Spleen (tissue), 11 donors: ENCODE measurements around the gene NHP2. TPM values are rescaled to one million over a fixed set of nuclear protein-coding genes. Genes with fewer than 3 reads are reported as not detected.

Experiments
- DNase-seq: peaks from one replicate; pipeline ENCODE4 v3.0.0-alpha.2; 2020
- H3K27ac ChIP-seq, 8 donors: fragments of 200-600 bp; sonication (generic) in 7 of 8; 1 replicate in 4 of 8; 2 replicates in 4 of 8; pipeline versions ENCODE4 v1.5.0 to v1.8.0; 2016 to 2021; ENCODE audit warnings: inconsistent platforms in 4 of 8, mild to moderate bottlenecking in 4 of 8, moderate library complexity in 1 of 8
- H3K27me3 ChIP-seq, 7 donors: fragments of 200-600 bp; sonication (generic) in 6 of 7; replicated peaks in 1 of 7; 1 replicate in 4 of 7; 2 replicates in 3 of 7; pipeline versions ENCODE4 v1.5.0 to v1.8.0; 2016 to 2021; ENCODE audit warnings: inconsistent platforms in 3 of 7, mild to moderate bottlenecking in 1 of 7
- H3K36me3 ChIP-seq, 6 donors: fragments of 200-600 bp; sonication (generic) in 5 of 6; 1 replicate in 4 of 6; 2 replicates in 2 of 6; pipeline versions ENCODE4 v1.5.0 to v1.8.0; 2016 to 2021; ENCODE audit warnings: inconsistent platforms in 2 of 6
- H3K4me1 ChIP-seq, 6 donors: fragments of 200-600 bp; sonication (generic) in 5 of 6; 1 replicate in 3 of 6; 2 replicates in 3 of 6; pipeline versions ENCODE4 v1.5.0 to v1.8.0; 2016 to 2021; ENCODE audit warnings: inconsistent platforms in 3 of 6
- H3K4me3 ChIP-seq, 8 donors: fragments of 200-600 bp; sonication (generic) in 7 of 8; 1 replicate in 4 of 8; 2 replicates in 4 of 8; pipeline versions ENCODE4 v1.5.0 to v1.8.0; 2016 to 2021; ENCODE audit warnings: inconsistent platforms in 4 of 8, mild to moderate bottlenecking in 4 of 8, moderate library complexity in 2 of 8
- H3K9me3 ChIP-seq, 8 donors: fragments of 200-600 bp; sonication (generic) in 7 of 8; 1 replicate in 4 of 8; 2 replicates in 4 of 8; pipeline versions ENCODE4 v1.5.0 to v1.8.0; 2016 to 2021; ENCODE audit warnings: inconsistent platforms in 4 of 8
- POLR2A ChIP-seq, 3 donors: fragments of 450-650 bp; IDR thresholded peaks; one replicate each; pipeline ENCODE4 v1.5.1; 2017; ENCODE audit warnings: antibody characterized with exemption in 3 of 3, mild to moderate bottlenecking in 1 of 3
- POLR2AphosphoS5 ChIP-seq, 3 donors: sonication (generic); formaldehyde crosslinking; IDR thresholded peaks; one replicate each; pipeline ENCODE4 v1.5.1; 2017; ENCODE audit warnings: antibody characterized with exemption in 3 of 3
- WGBS, 5 donors: extraction: QIAGEN DNeasy Blood & Tissue Kit in 3 of 5; methylation state at CpG; one replicate each; pipeline versions ENCODE4 v1.1.5 to v1.1.7; 2013 to 2018; 5-methylcytosine and 5-hydroxymethylcytosine counted together
- intact Hi-C: fragments of 100-400 bp; cut with DNase I; formaldehyde crosslinking; loops from one replicate; pipeline ENCODE4 v1.15.0; 2023; ENCODE audit warnings: low total_unique reads
- polyA plus RNA-seq, 3 donors: library from polyadenylated mRNA; stranded (reverse); fragments of 200-250 nt; gene quantifications; one replicate each; pipeline ENCODE4 v1.2.1, GENCODE V29; 2013
- total RNA-seq, 7 donors: library from RNA; depleted of rRNA in 3 of 7; stranded (reverse); fragments of >200 nt in 3 of 7; fragmentation: NEBNext Ultra II Directional in 4 of 7; extraction: Animal tissue kit (Norgen Biotek cat#: 25700) in 4 of 7; gene quantifications; one replicate each; pipeline versions ENCODE4 v1.1.0 to v1.2.1, GENCODE V29; 2016 to 2021
- TF ChIP-seq, protein P1 (sequence below), 11 experiments: fragments of 200-600 bp in 7 of 11; fragments of 450-650 bp in 4 of 11; sonication (generic) in 4 of 11; IDR thresholded peaks in 8 of 11; conservative IDR thresholded peaks in 3 of 11; 1 replicate in 7 of 11; 2 replicates in 4 of 11; pipeline versions ENCODE4 v1.4.0 to v1.8.0; 2016 to 2021; ENCODE audit warnings: antibody characterized with exemption in 11 of 11, inconsistent platforms in 4 of 11, mild to moderate bottlenecking in 1 of 11
- donor health status: healthy with polysubstance abuse.
- donor health status: DM: no; HTN: no; CAD: no; lungs with moderate emphysema.
- donor health status: DM: no; HTN: no; CAD: no.
- donor health status: Bipolar disorder and iron deficiency.
- donor health status: healthy.
- donor health status: DM: no; HTN: no; CAD: no.
- donor health status: DM: yes; HTN: yes; CAD: no.

Gene NHP2
- total and polyA plus RNA-seq, 10 donors = 53.7 to 162 (median 98.2) TPM

DNA sequence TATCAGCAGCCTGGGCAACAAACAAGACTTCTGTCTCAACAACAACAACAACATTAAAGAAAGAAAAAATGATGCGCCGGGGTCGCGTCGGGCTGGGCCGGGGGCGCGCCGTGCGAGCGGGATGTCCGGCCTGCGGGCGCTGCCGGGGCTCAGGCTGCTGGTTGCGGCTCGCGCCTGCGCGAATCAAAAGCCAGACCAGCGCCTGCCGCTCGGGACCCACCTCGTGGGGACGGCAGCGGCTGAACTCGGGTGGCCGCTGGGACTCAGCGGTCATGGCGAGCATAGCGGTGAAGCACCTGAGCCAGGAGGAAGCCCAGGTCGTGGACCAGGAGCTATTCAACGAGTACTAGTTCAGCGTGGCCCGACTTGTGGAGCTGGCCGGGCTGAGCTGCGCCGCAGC, 11.9 kb upstream of the NHP2 start:
- Histone ChIP-seq H3K36me3 (no peaks in the 10 kb centered on the region), H3K4me1 (peaks cover 0 to 12% (median 9%) of the 10 kb centered on the region in 6 donors), H3K4me3 (no peak overlapping the region), H3K9me3 (no peaks in the 10 kb centered on the region), H3K27ac (no peak overlapping the region), H3K27me3 (peaks cover 0 to 39% (median 6%) of the 10 kb centered on the region in 7 donors)
- 38 to 75% (median 59%) methylated on average over 24 to 38 of the region's 38 CpGs for WGBS, 5 donors
- TF ChIP-seq, protein P1, sequence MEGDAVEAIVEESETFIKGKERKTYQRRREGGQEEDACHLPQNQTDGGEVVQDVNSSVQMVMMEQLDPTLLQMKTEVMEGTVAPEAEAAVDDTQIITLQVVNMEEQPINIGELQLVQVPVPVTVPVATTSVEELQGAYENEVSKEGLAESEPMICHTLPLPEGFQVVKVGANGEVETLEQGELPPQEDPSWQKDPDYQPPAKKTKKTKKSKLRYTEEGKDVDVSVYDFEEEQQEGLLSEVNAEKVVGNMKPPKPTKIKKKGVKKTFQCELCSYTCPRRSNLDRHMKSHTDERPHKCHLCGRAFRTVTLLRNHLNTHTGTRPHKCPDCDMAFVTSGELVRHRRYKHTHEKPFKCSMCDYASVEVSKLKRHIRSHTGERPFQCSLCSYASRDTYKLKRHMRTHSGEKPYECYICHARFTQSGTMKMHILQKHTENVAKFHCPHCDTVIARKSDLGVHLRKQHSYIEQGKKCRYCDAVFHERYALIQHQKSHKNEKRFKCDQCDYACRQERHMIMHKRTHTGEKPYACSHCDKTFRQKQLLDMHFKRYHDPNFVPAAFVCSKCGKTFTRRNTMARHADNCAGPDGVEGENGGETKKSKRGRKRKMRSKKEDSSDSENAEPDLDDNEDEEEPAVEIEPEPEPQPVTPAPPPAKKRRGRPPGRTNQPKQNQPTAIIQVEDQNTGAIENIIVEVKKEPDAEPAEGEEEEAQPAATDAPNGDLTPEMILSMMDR (IDR thresholded peaks at IDR 0.05 in 8 of 11, conservative IDR thresholded peaks at IDR 0.05 in 3 of 11) = no peak
- TF ChIP-seq POLR2A (IDR thresholded peaks at IDR 0.05) = no peak
- TF ChIP-seq POLR2AphosphoS5 (IDR thresholded peaks at IDR 0.05) = no peak
- DNase-seq = no peak
- intact Hi-C loops = no loop called here

DNA sequence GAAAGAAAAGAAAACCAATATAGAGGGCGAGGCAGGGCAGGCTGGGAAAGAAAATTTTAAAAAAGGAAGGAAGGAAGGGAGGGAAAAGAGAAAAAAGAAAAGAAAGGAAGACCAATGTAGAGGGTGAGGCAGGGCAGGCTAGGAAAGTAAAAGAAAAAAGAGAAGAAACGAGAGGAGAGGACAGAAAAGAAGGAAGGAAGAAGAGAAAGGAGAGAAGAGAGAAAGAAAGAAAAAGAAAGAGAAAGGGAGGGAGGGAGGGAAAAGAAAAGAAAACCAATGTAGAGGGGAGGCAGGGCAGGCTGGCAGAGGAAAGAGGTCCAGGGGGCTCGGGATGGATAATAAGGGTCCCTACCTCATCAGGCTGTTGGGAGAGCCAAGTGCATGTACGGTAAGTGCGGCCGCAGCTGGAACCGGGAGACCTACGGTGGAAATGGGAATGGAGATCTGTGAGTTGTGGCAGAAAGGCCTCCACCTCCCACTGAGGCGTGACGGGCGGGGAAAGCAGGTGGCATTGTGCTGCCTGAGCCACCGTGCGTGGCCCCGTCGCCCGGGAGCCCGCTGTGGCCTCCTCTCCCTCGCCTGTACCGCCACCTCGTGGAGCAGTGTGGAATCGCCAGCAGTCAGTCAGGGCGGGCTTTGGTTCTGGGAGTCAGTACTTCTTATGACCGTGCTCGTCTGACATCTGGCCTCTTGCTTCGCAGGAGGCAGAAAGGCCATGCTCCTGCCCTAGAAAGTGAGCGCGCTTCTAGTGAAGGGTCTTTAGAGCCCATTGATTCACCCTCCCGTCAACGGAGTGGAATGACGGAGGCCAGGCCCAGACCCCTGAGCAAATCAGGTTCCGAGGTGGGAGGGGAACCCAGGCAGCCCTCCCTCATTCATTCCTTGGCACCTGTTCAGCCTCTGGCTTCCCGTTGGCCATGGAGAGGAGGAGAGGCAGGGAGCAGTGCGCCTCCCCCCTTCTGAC, 10.4 kb upstream of the NHP2 start:
- peaks cover 0 to 12% (median 9%) of the 10 kb centered on the region in 6 donors for H3K4me1 ChIP-seq
- DNase-seq = peak; percentile 97
- no peak overlapping the region for H3K27ac ChIP-seq
- peaks cover 0 to 39% (median 6%) of the 10 kb centered on the region in 7 donors for H3K27me3 ChIP-seq
- H3K4me3 ChIP-seq = peak overlapping the region in 2 of 8 donors; percentile 25 to 50
- TF ChIP-seq, protein P1 (IDR thresholded peaks at IDR 0.05 in 8 of 11, conservative IDR thresholded peaks at IDR 0.05 in 3 of 11) = peak; percentile 96 to 99 (median 99)
- TF ChIP-seq POLR2A (IDR thresholded peaks at IDR 0.05) (no peak), POLR2AphosphoS5 (IDR thresholded peaks at IDR 0.05) (peak; percentile 50 to 78 (median 67))
- no peaks in the 10 kb centered on the region for H3K9me3 ChIP-seq
- intact Hi-C loops = loop anchor here (5.0 kb wide), 1 partner anchor 87 kb away; no protein-coding TSS in a partner anchor
- no peaks in the 10 kb centered on the region for H3K36me3 ChIP-seq
- WGBS, 5 donors = 11 to 14% (median 13%) methylated on average over 29 to 33 of the region's 33 CpGs

DNA sequence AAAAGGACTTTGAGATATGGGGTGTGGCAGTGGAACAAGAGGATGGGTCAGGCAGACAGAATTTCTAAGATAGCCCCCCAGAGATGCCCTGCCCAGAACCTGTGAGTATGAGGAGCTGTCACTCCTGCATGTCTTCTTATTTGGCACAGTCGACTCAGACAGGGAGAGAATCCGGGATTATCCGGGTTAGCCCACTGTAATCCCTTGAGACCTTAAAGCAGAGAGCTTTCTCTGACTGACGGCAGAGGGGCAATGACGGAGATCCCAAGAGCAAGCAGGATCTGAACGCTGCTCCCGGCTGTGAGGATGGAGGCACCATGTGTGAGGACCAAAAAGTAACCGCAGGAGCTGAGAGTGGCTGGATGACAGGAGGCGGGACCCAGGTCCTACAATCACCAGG, 8.8 kb upstream of the NHP2 start:
- no peak overlapping the region for H3K27ac ChIP-seq
- H3K4me1 ChIP-seq = peaks cover 0 to 12% (median 9%) of the 10 kb centered on the region in 6 donors
- TF ChIP-seq POLR2A (IDR thresholded peaks at IDR 0.05) (no peak), POLR2AphosphoS5 (IDR thresholded peaks at IDR 0.05) (no peak)
- TF ChIP-seq, protein P1 (IDR thresholded peaks at IDR 0.05 in 8 of 11, conservative IDR thresholded peaks at IDR 0.05 in 3 of 11) = no peak
- DNase-seq = peak; percentile 28
- WGBS, 5 donors = 77 to 91% (median 86%) methylated on average over 9 of the region's 9 CpGs
- H3K9me3 ChIP-seq = no peaks in the 10 kb centered on the region
- H3K36me3 ChIP-seq = no peaks in the 10 kb centered on the region
- H3K4me3 ChIP-seq = no peak overlapping the region
- intact Hi-C loops = loop anchor here (5.0 kb wide), 1 partner anchor 85 kb away; no protein-coding TSS in a partner anchor
- H3K27me3 ChIP-seq = peaks cover 0 to 39% (median 6%) of the 10 kb centered on the region in 7 donors

DNA sequence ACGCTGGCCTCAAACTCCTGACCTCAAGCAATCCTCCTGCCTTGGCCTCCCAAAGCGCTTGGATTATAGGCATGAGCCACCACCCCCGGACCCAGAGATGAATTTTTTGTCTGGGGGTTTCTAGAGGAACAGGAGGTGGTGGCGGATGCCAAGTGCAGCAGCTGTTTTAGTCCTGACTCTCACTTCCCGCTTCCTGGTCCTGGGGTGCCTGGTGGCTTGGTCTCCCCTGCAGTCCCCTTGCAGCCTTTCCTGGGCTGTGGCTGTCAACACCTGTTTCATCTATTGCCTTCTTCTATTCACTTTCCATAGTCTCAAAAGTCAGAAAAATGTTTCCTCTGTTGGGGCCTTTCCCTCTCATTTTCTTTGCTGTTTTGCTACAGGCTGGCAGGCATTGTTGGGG, 6.5 kb upstream of the NHP2 start:
- TF ChIP-seq POLR2AphosphoS5 (IDR thresholded peaks at IDR 0.05) (no peak), POLR2A (IDR thresholded peaks at IDR 0.05) (no peak)
- TF ChIP-seq, protein P1 (IDR thresholded peaks at IDR 0.05 in 8 of 11, conservative IDR thresholded peaks at IDR 0.05 in 3 of 11) = no peak
- H3K4me3 ChIP-seq = no peak overlapping the region
- no peak overlapping the region for H3K27ac ChIP-seq
- no peaks in the 10 kb centered on the region for H3K36me3 ChIP-seq
- peaks cover 0 to 30% (median 6%) of the 10 kb centered on the region in 7 donors for H3K27me3 ChIP-seq
- WGBS, 5 donors = 68 to 86% (median 80%) methylated on average over 5 of the region's 5 CpGs
- no peak for DNase-seq
- peaks cover 0 to 12% (median 9%) of the 10 kb centered on the region in 6 donors for H3K4me1 ChIP-seq
- intact Hi-C loops = loop anchor here (5.0 kb wide), 1 partner anchor 83 kb away; no protein-coding TSS in a partner anchor
- H3K9me3 ChIP-seq = no peaks in the 10 kb centered on the region
